Panc1 (cell line): ENCODE data around the gene LRRC39. TPM values are rescaled to one million over a fixed set of nuclear protein-coding genes. Genes with fewer than 3 reads are reported as not detected.

Experiments
- ATAC-seq: fragments of 200-7000 bp; cut with Tn5 transposase; 2 replicates; pipeline ENCODE4 v1.9.1; 2020; ENCODE audit warnings: mild to moderate bottlenecking, moderate library complexity
- BruUV-seq: library from RNA; stranded (reverse); fragments of 400-500 nt; replicated peaks from 2 replicates; lab custom pipeline; 2021; lab: Mats Ljungman, UMichigan
- CTCF ChIA-PET: fragments of 300-600 bp; sonication (Branson Sonifier 250); formaldehyde crosslinking; loops from one replicate; lab custom pipeline; 2022; ENCODE audit warnings: antibody characterized with exemption; lab: Charles Lee
- POLR2A ChIA-PET: fragments of 300-600 bp; sonication (Branson Sonifier 250); formaldehyde crosslinking; loops from one replicate; lab custom pipeline; 2022; ENCODE audit warnings: antibody characterized with exemption; lab: Charles Lee
- DNase-seq: peaks from one replicate; pipeline ENCODE4 v3.0.0-alpha.2; 2010; ENCODE audit warnings: low read depth, low spot score
- H3K27ac ChIP-seq: 2 replicates; pipeline ENCODE4 v1.5.1; 2011; ENCODE audit warnings: mild to moderate bottlenecking, low read length, inconsistent platforms
- H3K27me3 ChIP-seq: fragments of 200-500 bp; sonication (Bioruptor generic); 2 replicates; pipeline ENCODE4 v1.6.0; 2014; ENCODE audit warnings: low read length, inconsistent platforms; ENCODE audit not compliant: control insufficient read depth, insufficient read depth
- H3K36me3 ChIP-seq: fragments of 200-500 bp; sonication (Bioruptor generic); 2 replicates; pipeline ENCODE4 v1.5.1; 2014; ENCODE audit warnings: inconsistent platforms, mild to moderate bottlenecking, low read length, moderate library complexity; ENCODE audit not compliant: control insufficient read depth, insufficient read depth
- H3K4me1 ChIP-seq: 2 replicates; pipeline ENCODE4 v1.5.1; 2011; ENCODE audit warnings: inconsistent platforms, mild to moderate bottlenecking, low read length, moderate library complexity; ENCODE audit not compliant: control insufficient read depth, insufficient read depth
- H3K4me3 ChIP-seq, 2 experiments: 2 replicates each; pipeline ENCODE4 v1.5.1; 2011 to 2012; ENCODE audit warnings: low read depth in 2 of 2, low read length in 2 of 2, mild to moderate bottlenecking in 2 of 2, inconsistent platforms in 1 of 2, moderate library complexity in 1 of 2
- H3K9me3 ChIP-seq: fragments of 200-500 bp; sonication (Bioruptor generic); 2 replicates; pipeline ENCODE4 v1.5.1; 2014; ENCODE audit warnings: low read depth, mild to moderate bottlenecking, inconsistent platforms, low read length, moderate library complexity; ENCODE audit not compliant: control insufficient read depth, insufficient read depth
- POLR2AphosphoS5 ChIP-seq: IDR thresholded peaks from 2 replicates; pipeline ENCODE4 v1.6.1; 2012; ENCODE audit warnings: mild to moderate bottlenecking, low read depth, low read length, moderate library complexity
- REST ChIP-seq, 2 experiments: IDR thresholded peaks; 2 replicates each; pipeline ENCODE4 v1.6.1; 2011 to 2012; ENCODE audit warnings: low read depth in 2 of 2, control low read depth in 1 of 2, low read length in 1 of 2, mild to moderate bottlenecking in 1 of 2, moderate library complexity in 1 of 2; ENCODE audit not compliant: insufficient read depth in 1 of 2
- SIN3A ChIP-seq: IDR thresholded peaks from 2 replicates; pipeline ENCODE4 v1.6.1; 2012; ENCODE audit warnings: low read depth, mild to moderate bottlenecking, low read length, moderate library complexity, borderline replicate concordance; ENCODE audit not compliant: insufficient read depth
- TCF7L2 ChIP-seq: IDR thresholded peaks from 2 replicates; pipeline ENCODE4 v1.6.1; 2011; ENCODE audit warnings: mild to moderate bottlenecking, low read depth, low read length, inconsistent platforms
- in situ Hi-C: cut with HindIII; loops from 2 replicates; pipeline ENCODE4 v1.10.0; 2016; ENCODE audit warnings: low sequenced_read_pairs, low pct_unique_long_range_greater_than_20kb
- intact Hi-C: fragments of 100-400 bp; cut with micrococcal nuclease; formaldehyde crosslinking; loops from one replicate; pipeline ENCODE4 v1.10.0; 2022; ENCODE audit not compliant: unreplicated experiment
- total RNA-seq: library from RNA; stranded (reverse); gene quantifications from one replicate; pipeline ENCODE4 v1.2.1, GENCODE V29; 2021; ENCODE audit not compliant: unreplicated experiment
- TF ChIP-seq, protein P1 (sequence below): fragments of 450-650 bp; IDR thresholded peaks from 2 replicates; pipeline ENCODE4 v1.5.1; 2017; ENCODE audit warnings: mild to moderate bottlenecking

The LRRC39 gene
- total RNA-seq, 1 experiment from 2014 or later, result 0.26 TPM

GRCh38 chr1:100177295-100178041 is 588 bp downstream of the LRRC39 start:
- Histone ChIP-seq H3K9me3 (no peaks in the 10 kb centered on the region), H3K27me3 (no peaks in the 10 kb centered on the region), H3K4me3 (no peak overlapping the region), H3K27ac (no peak overlapping the region), H3K4me1 (no peaks in the 10 kb centered on the region), H3K36me3 (no peaks in the 10 kb centered on the region)
- ATAC-seq (no peak), DNase-seq (no peak)
- CTCF ChIA-PET, result no interaction called here
- TF ChIP-seq POLR2AphosphoS5 (no peak), TCF7L2 (no peak), REST (IDR thresholded peaks at IDR 0.05; ENCODE audit: insufficient read depth in 1 of 2, low read depth in 2 of 2, low read length in 1 of 2) (no peak), SIN3A (no peak)
- TF ChIP-seq, protein P1, sequence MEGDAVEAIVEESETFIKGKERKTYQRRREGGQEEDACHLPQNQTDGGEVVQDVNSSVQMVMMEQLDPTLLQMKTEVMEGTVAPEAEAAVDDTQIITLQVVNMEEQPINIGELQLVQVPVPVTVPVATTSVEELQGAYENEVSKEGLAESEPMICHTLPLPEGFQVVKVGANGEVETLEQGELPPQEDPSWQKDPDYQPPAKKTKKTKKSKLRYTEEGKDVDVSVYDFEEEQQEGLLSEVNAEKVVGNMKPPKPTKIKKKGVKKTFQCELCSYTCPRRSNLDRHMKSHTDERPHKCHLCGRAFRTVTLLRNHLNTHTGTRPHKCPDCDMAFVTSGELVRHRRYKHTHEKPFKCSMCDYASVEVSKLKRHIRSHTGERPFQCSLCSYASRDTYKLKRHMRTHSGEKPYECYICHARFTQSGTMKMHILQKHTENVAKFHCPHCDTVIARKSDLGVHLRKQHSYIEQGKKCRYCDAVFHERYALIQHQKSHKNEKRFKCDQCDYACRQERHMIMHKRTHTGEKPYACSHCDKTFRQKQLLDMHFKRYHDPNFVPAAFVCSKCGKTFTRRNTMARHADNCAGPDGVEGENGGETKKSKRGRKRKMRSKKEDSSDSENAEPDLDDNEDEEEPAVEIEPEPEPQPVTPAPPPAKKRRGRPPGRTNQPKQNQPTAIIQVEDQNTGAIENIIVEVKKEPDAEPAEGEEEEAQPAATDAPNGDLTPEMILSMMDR, result no peak
- POLR2A ChIA-PET, result no interaction called here
- no TSS peak for BruUV-seq
- intact Hi-C loops (no loop called here), in situ Hi-C loops (no loop called here)

- intact Hi-C loops (no loop called here), in situ Hi-C loops (no loop called here)
- DNase-seq, result no peak
- Histone ChIP-seq H3K27ac (no peak overlapping the region), H3K4me3 (no peak overlapping the region), H3K9me3 (no peaks in the 10 kb centered on the region), H3K36me3 (no peaks in the 10 kb centered on the region), H3K4me1 (no peaks in the 10 kb centered on the region), H3K27me3 (no peaks in the 10 kb centered on the region)
- BruUV-seq, result no TSS peak
- TF ChIP-seq SIN3A (no peak), POLR2AphosphoS5 (no peak), REST (IDR thresholded peaks at IDR 0.05; ENCODE audit: insufficient read depth in 1 of 2, low read depth in 2 of 2, low read length in 1 of 2) (no peak), TCF7L2 (no peak)
- TF ChIP-seq, protein P1, result no peak
- ChIA-PET POLR2A (no interaction called here), CTCF (no interaction called here)
- no peak for ATAC-seq
Observed at GRCh38 chr1:100168051-100168450, 10.0 kb downstream of the LRRC39 start.
